ENCODE results near the gene HCFC2. TPM values are rescaled to one million over a fixed set of nuclear protein-coding genes. Genes with fewer than 3 reads are reported as not detected.
A peak's percentile ranks its signal among the peaks of the same experiment; 100 is the strongest.

The HCFC2 gene
- total RNA-seq, 1 donor from 2014 or later: 8.3 TPM

- no peak overlapping the region for H3K4me3 Mint-ChIP-seq
- H3K4me1 Mint-ChIP-seq: peaks cover 35% of the 10 kb centered on the region
- no peaks in the 10 kb centered on the region for H3K36me3 Mint-ChIP-seq (ENCODE audit: low read depth)
- H3K27me3 Mint-ChIP-seq (ENCODE audit: low read depth): peaks cover 29% of the 10 kb centered on the region
- DNase-seq (ENCODE audit: low read depth, low spot score): no peak
- H3K9me3 Mint-ChIP-seq: no peaks in the 10 kb centered on the region
- TF ChIP-seq, protein P1, sequence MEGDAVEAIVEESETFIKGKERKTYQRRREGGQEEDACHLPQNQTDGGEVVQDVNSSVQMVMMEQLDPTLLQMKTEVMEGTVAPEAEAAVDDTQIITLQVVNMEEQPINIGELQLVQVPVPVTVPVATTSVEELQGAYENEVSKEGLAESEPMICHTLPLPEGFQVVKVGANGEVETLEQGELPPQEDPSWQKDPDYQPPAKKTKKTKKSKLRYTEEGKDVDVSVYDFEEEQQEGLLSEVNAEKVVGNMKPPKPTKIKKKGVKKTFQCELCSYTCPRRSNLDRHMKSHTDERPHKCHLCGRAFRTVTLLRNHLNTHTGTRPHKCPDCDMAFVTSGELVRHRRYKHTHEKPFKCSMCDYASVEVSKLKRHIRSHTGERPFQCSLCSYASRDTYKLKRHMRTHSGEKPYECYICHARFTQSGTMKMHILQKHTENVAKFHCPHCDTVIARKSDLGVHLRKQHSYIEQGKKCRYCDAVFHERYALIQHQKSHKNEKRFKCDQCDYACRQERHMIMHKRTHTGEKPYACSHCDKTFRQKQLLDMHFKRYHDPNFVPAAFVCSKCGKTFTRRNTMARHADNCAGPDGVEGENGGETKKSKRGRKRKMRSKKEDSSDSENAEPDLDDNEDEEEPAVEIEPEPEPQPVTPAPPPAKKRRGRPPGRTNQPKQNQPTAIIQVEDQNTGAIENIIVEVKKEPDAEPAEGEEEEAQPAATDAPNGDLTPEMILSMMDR (conservative IDR thresholded peaks at IDR 0.05): no peak
- H3K27ac Mint-ChIP-seq (ENCODE audit: unreplicated experiment): no peak overlapping the region
These were observed 16.2 kb upstream of the HCFC2 start for GRCh38 chr12:104048162-104048561.

DNA sequence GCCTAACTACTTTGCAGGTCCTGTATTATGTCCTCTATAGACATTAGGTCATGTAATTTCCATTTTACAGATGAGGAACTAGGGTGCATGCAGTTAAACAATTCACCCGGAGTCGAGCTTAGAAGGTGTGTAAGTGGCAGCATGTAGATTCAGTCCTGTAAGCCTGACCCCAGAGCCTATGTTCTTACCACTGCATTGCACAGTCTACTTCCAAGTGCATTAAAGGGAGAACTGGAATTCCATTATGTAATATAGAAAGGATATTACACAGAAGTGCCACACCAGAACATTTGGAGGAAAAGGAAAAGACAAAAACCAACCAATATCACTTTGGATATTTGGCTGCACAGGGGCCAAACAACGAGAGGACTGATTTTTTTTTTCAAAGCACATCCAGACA, 15.5 kb upstream of the HCFC2 start:
- Mint-ChIP-seq H3K36me3 (ENCODE audit: low read depth) (no peaks in the 10 kb centered on the region), H3K4me1 (peaks cover 35% of the 10 kb centered on the region), H3K27me3 (ENCODE audit: low read depth) (peaks cover 31% of the 10 kb centered on the region), H3K4me3 (peak overlapping the region; percentile 55), H3K27ac (ENCODE audit: unreplicated experiment) (no peak overlapping the region), H3K9me3 (no peaks in the 10 kb centered on the region)
- no peak for DNase-seq (ENCODE audit: low read depth, low spot score)
- TF ChIP-seq, protein P1 (conservative IDR thresholded peaks at IDR 0.05): no peak

DNA sequence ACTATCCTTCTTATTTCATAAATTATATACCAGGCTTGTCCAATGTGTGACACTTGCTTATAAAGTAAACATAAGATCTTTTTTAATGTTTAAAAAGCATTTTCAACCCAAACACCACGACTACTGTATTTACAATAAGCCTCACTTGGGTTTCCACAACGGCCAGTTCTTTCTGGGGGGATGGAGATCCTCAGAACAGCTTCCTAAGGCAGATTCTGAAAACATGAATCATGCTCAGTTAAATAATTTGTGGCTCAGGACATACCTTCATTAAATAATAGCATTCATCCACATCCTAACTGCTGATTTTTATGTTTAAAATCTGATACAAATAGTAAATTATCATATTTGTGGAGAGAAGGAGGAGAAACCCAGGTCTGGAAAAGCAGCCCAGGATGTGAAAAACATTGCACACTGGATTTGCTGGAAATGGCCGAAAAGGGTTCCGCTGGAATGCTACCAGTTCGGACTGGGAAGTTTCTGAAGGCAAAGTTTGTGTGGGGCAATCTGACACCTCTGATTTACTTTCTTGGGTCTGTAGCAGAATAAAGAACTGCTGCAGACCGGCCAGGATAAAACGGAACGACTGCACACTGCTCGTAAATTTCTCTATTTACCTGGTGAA, 14.9 kb upstream of the HCFC2 start:
- no peak overlapping the region for H3K27ac Mint-ChIP-seq (ENCODE audit: unreplicated experiment)
- H3K36me3 Mint-ChIP-seq (ENCODE audit: low read depth): no peaks in the 10 kb centered on the region
- peak overlapping the region; percentile 84 for H3K4me3 Mint-ChIP-seq
- H3K9me3 Mint-ChIP-seq: no peaks in the 10 kb centered on the region
- peaks cover 34% of the 10 kb centered on the region for H3K27me3 Mint-ChIP-seq (ENCODE audit: low read depth)
- no peak for DNase-seq (ENCODE audit: low read depth, low spot score)
- TF ChIP-seq, protein P1 (conservative IDR thresholded peaks at IDR 0.05): no peak
- peaks cover 35% of the 10 kb centered on the region for H3K4me1 Mint-ChIP-seq

DNA sequence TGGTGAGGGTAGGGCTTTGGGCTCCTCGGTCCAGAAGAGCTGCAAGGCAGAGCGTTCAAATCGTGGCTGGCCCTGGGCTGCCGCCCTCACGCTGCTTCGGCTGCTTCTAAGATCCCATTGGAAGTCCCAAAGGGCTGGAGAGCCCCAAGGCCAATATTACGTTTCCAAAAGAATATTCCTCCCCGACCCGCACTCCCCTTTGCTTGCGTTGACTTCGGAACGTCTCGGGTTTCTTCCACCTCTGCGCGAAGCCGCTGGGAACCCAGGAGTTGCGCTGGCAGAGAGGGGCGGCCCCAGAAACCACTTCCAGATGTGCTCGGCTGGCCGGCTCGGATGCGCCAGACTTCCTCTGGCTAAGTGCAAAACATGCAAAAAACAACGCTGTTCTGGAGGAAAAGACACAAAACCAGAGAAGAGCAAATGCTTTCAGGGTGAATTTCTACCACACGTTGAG, 14.4 kb upstream of the HCFC2 start, which contains the start of gene GLT8D2:
Gene GLT8D2, minus strand, starts transcription at position 285 of the 454 bp plus-strand sequence. CDS start 30,539 bp downstream, outside the sequence.
- peaks cover 32% of the 10 kb centered on the region for H3K4me1 Mint-ChIP-seq
- no peaks in the 10 kb centered on the region for H3K36me3 Mint-ChIP-seq (ENCODE audit: low read depth)
- peak within 1 kb of the TSS; percentile 84 for H3K4me3 Mint-ChIP-seq
- no peak within 1 kb of the TSS for H3K27ac Mint-ChIP-seq (ENCODE audit: unreplicated experiment)
- TF ChIP-seq, protein P1 (conservative IDR thresholded peaks at IDR 0.05): no peak
- H3K27me3 Mint-ChIP-seq (ENCODE audit: low read depth): peaks cover 39% of the 10 kb centered on the region
- H3K9me3 Mint-ChIP-seq: no peaks in the 10 kb centered on the region
- DNase-seq (ENCODE audit: low read depth, low spot score): peak; percentile 34

- Mint-ChIP-seq H3K27me3 (ENCODE audit: low read depth) (peaks cover 44% of the 10 kb centered on the region), H3K4me1 (peaks cover 27% of the 10 kb centered on the region), H3K36me3 (ENCODE audit: low read depth) (no peaks in the 10 kb centered on the region), H3K27ac (ENCODE audit: unreplicated experiment) (no peak overlapping the region), H3K4me3 (peak overlapping the region; percentile 84), H3K9me3 (no peaks in the 10 kb centered on the region)
- TF ChIP-seq, protein P1 (conservative IDR thresholded peaks at IDR 0.05): no peak
- DNase-seq (ENCODE audit: low read depth, low spot score): no peak
These were observed 13.9 kb upstream of the HCFC2 start for GRCh38 chr12:104050436-104050835.

All from neural crest cell (in vitro differentiated cells).